ENCODE measurements around the gene PLXNA1. TPM values are rescaled to one million over a fixed set of nuclear protein-coding genes. Genes with fewer than 3 reads are reported as not detected.

The PLXNA1 gene
- polyA plus RNA-seq, 1 of the 3 experiments (the other 2 are of a cell fraction), result 48.1 TPM

DNA sequence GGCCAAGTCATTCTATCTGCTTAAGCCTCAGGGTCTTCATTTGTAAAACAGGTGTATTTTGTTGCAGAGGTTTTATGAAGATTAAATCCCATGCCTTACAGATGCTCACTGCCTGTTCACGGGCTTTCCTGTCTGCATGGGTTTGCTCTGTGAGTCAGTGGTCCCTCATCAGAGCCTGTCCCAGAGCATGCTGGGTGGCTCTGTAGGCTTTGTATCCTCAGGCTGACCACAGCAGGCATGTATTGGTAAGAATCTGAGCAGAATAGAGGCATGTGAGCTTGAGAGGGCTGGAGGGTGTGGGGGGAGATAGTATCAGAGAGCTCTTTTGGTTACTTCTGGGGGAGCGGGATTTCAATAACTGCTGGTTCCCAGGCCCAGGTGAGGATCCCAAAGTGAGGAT lies 45.4 kb upstream of the PLXNA1 start:
- POLR2A ChIA-PET, result interaction anchor here (0.5 to 1.2 kb wide), 3 partner anchors 11 to 190 kb away, joined by 3 to 4 read pairs (median 3); no protein-coding TSS in a partner anchor
- DNase-seq, result peak; percentile 39
- WGBS (ENCODE audit: low lambda C conversion rate), result 85% methylated on average over 2 of the region's 2 CpGs
- no peak overlapping the region for H3K9ac ChIP-seq
- no peak overlapping the region for H3K4me3 ChIP-seq (ENCODE audit: low read depth in 2 of 2, low read length in 1 of 2)
- no peaks in the 10 kb centered on the region for H3K79me2 ChIP-seq (ENCODE audit: insufficient read depth)
- H3K27me3 ChIP-seq (ENCODE audit: insufficient read depth), result no peaks in the 10 kb centered on the region
- H3K9me2 ChIP-seq, result no peaks in the 10 kb centered on the region
- H2AFZ ChIP-seq (ENCODE audit: low read depth), result no peak overlapping the region
- peaks cover 39 to 49% of the 10 kb centered on the region in 2 experiments for H3K4me1 ChIP-seq (ENCODE audit: control insufficient read depth in 1 of 2, insufficient read depth in 2 of 2, low read depth in 1 of 2, low read length in 1 of 2)
- H3K9me3 ChIP-seq, result no peaks in the 10 kb centered on the region
- no peaks in the 10 kb centered on the region for H4K20me1 ChIP-seq (ENCODE audit: insufficient read depth)
- H3F3A ChIP-seq (replicated peaks; ENCODE audit: insufficient read depth), result peaks cover 11% of the 10 kb centered on the region
- H3K36me3 ChIP-seq (replicated peaks in 1 of 2; ENCODE audit: control insufficient read depth in 1 of 2, insufficient read depth in 2 of 2, low read length in 1 of 2), result no peaks in the 10 kb centered on the region
- CTCF ChIA-PET, result interaction anchor here (0.8 to 4.6 kb wide), 8 partner anchors 21 to 610 kb away, joined by 3 to 20 read pairs (median 8); partner anchors contain the start of gene PLXNA1
- H3K4me2 ChIP-seq, result 0 out of 2 replicates have a peak overlapping the region, but pooled peaks have one; percentile 12
- H3K27ac ChIP-seq (ENCODE audit: low read depth in 2 of 2, low read length in 1 of 2), result peak overlapping the region; percentile 27 to 88; a peak in 3 of 4 replicates
- no peak for TF ChIP-seq FOSL2 (IDR thresholded peaks at IDR 0.05; ENCODE audit: borderline replicate concordance, low read depth)
- TF ChIP-seq FOXM1 (IDR thresholded peaks at IDR 0.05; ENCODE audit: low read depth), result no peak
- TF ChIP-seq, protein P1, sequence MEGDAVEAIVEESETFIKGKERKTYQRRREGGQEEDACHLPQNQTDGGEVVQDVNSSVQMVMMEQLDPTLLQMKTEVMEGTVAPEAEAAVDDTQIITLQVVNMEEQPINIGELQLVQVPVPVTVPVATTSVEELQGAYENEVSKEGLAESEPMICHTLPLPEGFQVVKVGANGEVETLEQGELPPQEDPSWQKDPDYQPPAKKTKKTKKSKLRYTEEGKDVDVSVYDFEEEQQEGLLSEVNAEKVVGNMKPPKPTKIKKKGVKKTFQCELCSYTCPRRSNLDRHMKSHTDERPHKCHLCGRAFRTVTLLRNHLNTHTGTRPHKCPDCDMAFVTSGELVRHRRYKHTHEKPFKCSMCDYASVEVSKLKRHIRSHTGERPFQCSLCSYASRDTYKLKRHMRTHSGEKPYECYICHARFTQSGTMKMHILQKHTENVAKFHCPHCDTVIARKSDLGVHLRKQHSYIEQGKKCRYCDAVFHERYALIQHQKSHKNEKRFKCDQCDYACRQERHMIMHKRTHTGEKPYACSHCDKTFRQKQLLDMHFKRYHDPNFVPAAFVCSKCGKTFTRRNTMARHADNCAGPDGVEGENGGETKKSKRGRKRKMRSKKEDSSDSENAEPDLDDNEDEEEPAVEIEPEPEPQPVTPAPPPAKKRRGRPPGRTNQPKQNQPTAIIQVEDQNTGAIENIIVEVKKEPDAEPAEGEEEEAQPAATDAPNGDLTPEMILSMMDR (IDR thresholded peaks at IDR 0.05), result no peak
- no peak for TF ChIP-seq POLR2AphosphoS5 (IDR thresholded peaks at IDR 0.05; ENCODE audit: low read depth, low read length)
- TF ChIP-seq TAF1 (IDR thresholded peaks at IDR 0.05; ENCODE audit: borderline replicate concordance, low read depth, low read length), result no peak
- no peak for TF ChIP-seq IRF3 (IDR thresholded peaks at IDR 0.05; ENCODE audit: low read depth, low read length)
- no peak for TF ChIP-seq GABPA (IDR thresholded peaks at IDR 0.05; ENCODE audit: low read depth)
- TF ChIP-seq MEF2A (IDR thresholded peaks at IDR 0.05; ENCODE audit: borderline replicate concordance, low read depth), result no peak
- TF ChIP-seq EZH2phosphoT487 (IDR thresholded peaks at IDR 0.05; ENCODE audit: borderline replicate concordance, low read depth), result no peak
- no peak for TF ChIP-seq ZBTB33 (IDR thresholded peaks at IDR 0.05; ENCODE audit: borderline replicate concordance, low read depth)
- TF ChIP-seq NFIC (IDR thresholded peaks at IDR 0.05; ENCODE audit: borderline replicate concordance), result no peak
- TF ChIP-seq CHD2 (IDR thresholded peaks at IDR 0.05; ENCODE audit: low read length, partially characterized antibody), result no peak
- no peak for TF ChIP-seq SMC3 (IDR thresholded peaks at IDR 0.05; ENCODE audit: low read depth, low read length)
- TF ChIP-seq SIN3A (IDR thresholded peaks at IDR 0.05; ENCODE audit: borderline replicate concordance, low read depth, low read length), result no peak
- no peak for TF ChIP-seq EP300 (IDR thresholded peaks at IDR 0.05; ENCODE audit: borderline replicate concordance in 1 of 2, low read depth in 1 of 2, low read length in 1 of 2)
- no peak for TF ChIP-seq TCF12 (IDR thresholded peaks at IDR 0.05)
- no peak for TF ChIP-seq RXRA (IDR thresholded peaks at IDR 0.05; ENCODE audit: borderline replicate concordance, low read depth)
- TF ChIP-seq RCOR1 (IDR thresholded peaks at IDR 0.05; ENCODE audit: low read length), result no peak
- TF ChIP-seq MXI1 (IDR thresholded peaks at IDR 0.05; ENCODE audit: low read depth, low read length), result no peak

Measured in SK-N-SH (cell line).